GM12891 (cell line): ENCODE measurements around the gene IGFN1.

ENCODE experiments used
- DNase-seq: peaks from one replicate; pipeline ENCODE4 v3.0.0; 2011; ENCODE audit warnings: low spot score; ENCODE audit not compliant: insufficient read length
- FAIRE-seq: peaks from 2 replicates; lab custom pipeline; 2011; peaks lifted over from hg19 to GRCh38; lab: Jason Lieb, UNC
- PAX5 ChIP-seq: IDR thresholded peaks from 2 replicates; pipeline ENCODE4 v1.6.1; 2011; ENCODE audit warnings: low read length, moderate library complexity, mild to moderate bottlenecking; ENCODE audit not compliant: insufficient read depth, severe bottlenecking
- POLR2A ChIP-seq: IDR thresholded peaks from 2 replicates; pipeline ENCODE4 v1.6.1; 2011; ENCODE audit warnings: low read depth, low read length, control low read depth
- POLR2AphosphoS5 ChIP-seq: IDR thresholded peaks from 2 replicates; pipeline ENCODE4 v1.6.1; 2011; ENCODE audit warnings: low read depth, low read length, control low read depth
- POU2F2 ChIP-seq: IDR thresholded peaks from 2 replicates; pipeline ENCODE4 v1.6.1; 2011; ENCODE audit warnings: low read depth, mild to moderate bottlenecking, control low read depth, low read length, moderate library complexity
- SPI1 ChIP-seq: IDR thresholded peaks from 2 replicates; pipeline ENCODE4 v1.6.1; 2011; ENCODE audit warnings: low read depth, low read length, control low read depth
- TAF1 ChIP-seq: IDR thresholded peaks from 2 replicates; pipeline ENCODE4 v1.6.1; 2011; ENCODE audit warnings: low read depth, low read length, control low read depth

IGFN1 gene

DNA sequence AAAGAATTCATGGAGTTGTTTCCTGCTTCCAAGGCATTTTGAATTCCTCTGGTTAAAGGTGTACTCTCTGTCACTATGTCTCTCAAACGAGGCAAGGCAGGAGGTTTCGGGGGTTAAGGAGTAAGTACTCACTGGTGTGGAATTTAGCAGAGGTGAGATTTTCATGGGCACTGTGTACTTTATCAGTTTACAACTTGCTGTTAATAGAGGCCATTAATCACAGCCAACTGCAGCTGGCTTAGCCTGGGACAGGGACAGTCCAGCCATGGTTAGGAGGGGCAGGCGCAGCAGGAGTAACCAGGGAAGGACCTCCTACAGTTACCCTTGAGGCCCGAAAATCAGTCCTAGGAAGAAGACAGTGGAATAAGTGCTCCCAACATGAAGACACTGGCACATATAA is 18.3 kb upstream of the IGFN1 start:
- FAIRE-seq (no peak), DNase-seq (no peak)
- TF ChIP-seq SPI1, result no peak

- no peak for DNase-seq
- TF ChIP-seq POLR2AphosphoS5 (no peak), PAX5 (no peak), POU2F2 (no peak)
- FAIRE-seq, result no peak
These were observed 17.5 kb upstream of the IGFN1 start for GRCh38 chr1:201172999-201173610.

DNA sequence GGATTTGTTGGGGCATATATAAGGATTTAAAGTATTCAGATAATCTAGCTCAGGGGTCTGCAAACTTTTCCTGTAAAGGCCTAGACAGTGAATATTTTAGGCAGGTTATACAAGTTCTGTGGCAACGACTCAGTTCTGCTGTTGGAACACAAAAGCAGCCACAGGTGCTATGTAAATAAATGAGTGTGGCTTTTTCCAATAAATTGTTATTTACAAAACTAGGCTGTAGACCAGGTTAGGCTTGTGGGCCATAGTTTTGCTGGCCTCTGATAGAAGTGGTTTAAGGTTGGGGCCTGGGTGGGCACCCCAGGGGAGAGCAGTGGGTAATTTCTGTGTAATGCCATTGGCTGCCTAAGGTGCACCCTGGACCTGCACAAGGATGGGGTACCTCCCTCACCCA is 16.9 kb upstream of the IGFN1 start:
- TF ChIP-seq SPI1, result no peak
- no peak for TF ChIP-seq TAF1
- TF ChIP-seq POLR2A, result no peak
- no peak for TF ChIP-seq POU2F2
- TF ChIP-seq POLR2AphosphoS5, result no peak
- no peak for TF ChIP-seq PAX5
- DNase-seq (no peak), FAIRE-seq (no peak)

DNA sequence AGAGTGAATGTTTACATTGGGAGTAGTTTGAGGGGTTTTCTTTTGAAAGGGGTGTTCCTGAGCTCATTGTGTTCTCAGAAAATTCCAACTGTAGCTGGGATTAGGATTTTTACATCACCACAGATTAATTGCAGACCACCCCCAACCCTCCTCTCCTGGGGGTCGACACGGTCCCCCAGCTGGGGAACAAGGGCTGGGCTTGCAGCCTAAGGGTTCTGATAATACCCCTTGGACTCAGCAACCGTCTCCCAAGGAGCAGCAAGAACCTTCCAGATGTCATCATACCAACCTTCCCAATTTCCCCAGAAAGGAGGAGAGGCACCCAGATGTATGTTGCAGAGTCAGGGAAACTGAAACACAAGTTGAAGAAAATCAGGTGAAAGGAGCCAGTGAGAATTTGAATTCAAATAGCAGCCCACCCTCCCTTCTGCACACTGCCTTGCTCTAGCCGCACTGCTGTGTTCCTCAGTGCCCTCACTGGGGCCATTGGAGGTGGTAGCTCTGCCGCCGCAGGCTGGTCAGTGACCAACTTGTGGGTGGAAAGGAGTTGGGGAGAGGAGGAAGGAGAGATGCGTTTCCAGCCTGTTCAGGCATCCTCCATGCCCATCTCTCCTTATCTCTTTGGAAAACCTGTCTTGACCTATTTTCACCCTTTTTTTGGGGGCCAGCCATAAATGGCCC is 14.7 kb upstream of the IGFN1 start:
- TF ChIP-seq POLR2AphosphoS5 (no peak), SPI1 (no peak), POU2F2 (no peak), PAX5 (no peak), TAF1 (no peak), POLR2A (no peak)
- DNase-seq (no peak), FAIRE-seq (no peak)

GRCh38 chr1:201176940-201177339 is 13.7 kb upstream of the IGFN1 start:
- FAIRE-seq, result no peak

GRCh38 chr1:201178718-201179117 is 11.9 kb upstream of the IGFN1 start:
- TF ChIP-seq TAF1 (no peak), POU2F2 (no peak), POLR2AphosphoS5 (no peak), PAX5 (no peak), POLR2A (no peak), SPI1 (no peak)
- FAIRE-seq (no peak), DNase-seq (no peak)

More at GRCh38 chr1:201176940-201177339, 13.7 kb upstream of the IGFN1 start:
- no peak for TF ChIP-seq POLR2A
- TF ChIP-seq POLR2AphosphoS5, result no peak
- no peak for TF ChIP-seq PAX5
- no peak for TF ChIP-seq TAF1
- no peak for TF ChIP-seq POU2F2
- no peak for TF ChIP-seq SPI1
- no peak for DNase-seq

DNA sequence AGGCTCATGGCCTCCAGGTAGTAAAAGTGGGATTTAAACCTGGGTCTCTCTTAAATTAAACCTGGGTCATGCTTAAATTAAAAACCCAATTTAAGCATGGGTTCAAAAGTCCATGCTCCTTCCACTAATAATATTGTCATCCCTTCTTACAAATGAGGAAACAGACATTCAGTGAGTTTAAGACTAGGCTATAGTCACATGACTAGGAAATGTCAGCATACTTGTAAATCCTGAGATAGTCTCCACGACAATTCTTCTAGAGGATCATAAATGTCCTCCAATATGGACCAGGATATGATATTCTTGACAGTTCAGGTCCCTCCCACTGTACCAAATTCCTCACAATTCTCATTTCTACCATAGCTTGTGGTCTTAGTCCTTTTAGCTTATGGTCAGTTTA is 10.5 kb upstream of the IGFN1 start:
- no peak for TF ChIP-seq TAF1
- TF ChIP-seq POLR2A, result no peak
- no peak for TF ChIP-seq SPI1
- TF ChIP-seq POU2F2, result no peak
- no peak for TF ChIP-seq POLR2AphosphoS5
- TF ChIP-seq PAX5, result no peak
- DNase-seq, result no peak
- FAIRE-seq, result no peak

- no peak for FAIRE-seq
- no peak for DNase-seq
- no peak for TF ChIP-seq POU2F2
These were observed 9.7 kb upstream of the IGFN1 start for GRCh38 chr1:201180901-201181300.

DNA sequence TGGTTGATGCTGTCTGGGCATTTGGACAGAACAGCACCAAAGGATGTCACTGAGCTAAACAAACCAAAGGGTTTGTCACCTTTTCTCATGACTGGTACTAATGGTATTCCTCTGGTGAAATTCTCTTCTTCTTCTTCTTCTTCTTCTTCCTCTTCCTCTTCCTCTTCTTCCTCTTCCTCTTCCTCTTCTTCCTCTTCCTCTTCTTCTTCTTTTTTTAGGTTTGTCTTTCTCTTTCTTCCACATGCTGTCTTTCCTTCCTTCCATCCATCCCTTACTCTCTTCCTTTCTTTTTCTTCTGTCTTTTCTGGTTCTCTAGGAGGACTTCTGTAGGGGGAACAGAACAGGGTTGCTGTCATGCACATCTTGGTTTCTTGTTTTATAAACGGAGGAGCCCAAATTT is 9.3 kb upstream of the IGFN1 start:
- TF ChIP-seq SPI1 (no peak), POLR2A (no peak), POLR2AphosphoS5 (no peak), PAX5 (no peak), POU2F2 (no peak), TAF1 (no peak)
- no peak for DNase-seq
- no peak for FAIRE-seq

DNA sequence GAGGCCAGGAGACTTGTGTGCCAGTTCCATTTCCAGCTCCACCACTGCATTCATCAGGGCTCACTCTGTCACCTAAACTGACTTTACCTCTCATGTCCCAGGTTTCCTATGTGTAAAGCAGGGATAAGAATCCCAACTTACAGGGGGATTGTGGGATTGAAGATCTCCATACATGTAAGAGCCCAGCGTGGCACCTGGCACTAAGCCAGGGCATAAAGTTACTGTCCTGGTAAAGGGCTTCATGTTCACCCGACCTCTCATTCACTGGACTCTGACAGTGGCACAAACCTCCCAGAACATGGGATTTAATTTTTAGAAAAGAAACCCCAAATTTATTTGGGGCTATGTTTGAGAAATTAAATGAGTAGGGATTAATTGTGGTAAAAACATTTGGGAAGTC is 8.9 kb upstream of the IGFN1 start:
- no peak for TF ChIP-seq SPI1
- no peak for TF ChIP-seq POLR2A
- TF ChIP-seq POLR2AphosphoS5, result no peak
- no peak for TF ChIP-seq PAX5
- TF ChIP-seq POU2F2, result no peak
- TF ChIP-seq TAF1, result no peak
- DNase-seq (no peak), FAIRE-seq (no peak)
